SK-N-SH (cell line): ENCODE results near the gene PLEKHM1.
"Not testable (repeated sequence)": the region's sequence is repeated elsewhere in the genome, so short reads cannot be mapped to it uniquely, and the experiment has no call there.

Experiments
- CTCF ChIP-seq: fragments of 200-600 bp; sonication (generic); IDR thresholded peaks from 2 replicates; pipeline ENCODE4 v1.6.1; 2017; ENCODE audit warnings: antibody characterized with exemption, mild to moderate bottlenecking, moderate library complexity
- EP300 ChIP-seq, 2 experiments: IDR thresholded peaks; 2 replicates each; pipeline versions ENCODE4 v1.4.0 to v1.6.1; 2012; ENCODE audit warnings: borderline replicate concordance in 1 of 2, low read depth in 1 of 2, low read length in 1 of 2
- REST ChIP-seq: IDR thresholded peaks from 2 replicates; pipeline ENCODE4 v1.6.1; 2012; ENCODE audit warnings: mild to moderate bottlenecking, low read depth, low read length, moderate library complexity
- SIN3A ChIP-seq: IDR thresholded peaks from 2 replicates; pipeline ENCODE4 v1.6.1; 2012; ENCODE audit warnings: low read depth, mild to moderate bottlenecking, low read length, moderate library complexity, borderline replicate concordance
- TCF12 ChIP-seq: IDR thresholded peaks from 2 replicates; pipeline ENCODE4 v1.4.0; 2012
- YY1 ChIP-seq: IDR thresholded peaks from 2 replicates; pipeline ENCODE4 v1.4.0; 2012; ENCODE audit warnings: low read depth, mild to moderate bottlenecking
- ZBTB33 ChIP-seq: IDR thresholded peaks from 2 replicates; pipeline ENCODE4 v1.4.0; 2012; ENCODE audit warnings: low read depth, borderline replicate concordance

- not testable (repeated sequence) for TF ChIP-seq CTCF; YY1; TCF12; REST; EP300 (IDR thresholded peaks at IDR 0.05; ENCODE audit: borderline replicate concordance in 1 of 2, low read depth in 1 of 2, low read length in 1 of 2); SIN3A; ZBTB33
Observed at GRCh38 chr17:45452329-45453224, 37.9 kb downstream of the PLEKHM1 start.
